ENCODE measurements around the gene EED.
A peak's percentile ranks its signal among the peaks of the same experiment; 100 is the strongest.

EED gene, protein sequence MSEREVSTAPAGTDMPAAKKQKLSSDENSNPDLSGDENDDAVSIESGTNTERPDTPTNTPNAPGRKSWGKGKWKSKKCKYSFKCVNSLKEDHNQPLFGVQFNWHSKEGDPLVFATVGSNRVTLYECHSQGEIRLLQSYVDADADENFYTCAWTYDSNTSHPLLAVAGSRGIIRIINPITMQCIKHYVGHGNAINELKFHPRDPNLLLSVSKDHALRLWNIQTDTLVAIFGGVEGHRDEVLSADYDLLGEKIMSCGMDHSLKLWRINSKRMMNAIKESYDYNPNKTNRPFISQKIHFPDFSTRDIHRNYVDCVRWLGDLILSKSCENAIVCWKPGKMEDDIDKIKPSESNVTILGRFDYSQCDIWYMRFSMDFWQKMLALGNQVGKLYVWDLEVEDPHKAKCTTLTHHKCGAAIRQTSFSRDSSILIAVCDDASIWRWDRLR

DNA sequence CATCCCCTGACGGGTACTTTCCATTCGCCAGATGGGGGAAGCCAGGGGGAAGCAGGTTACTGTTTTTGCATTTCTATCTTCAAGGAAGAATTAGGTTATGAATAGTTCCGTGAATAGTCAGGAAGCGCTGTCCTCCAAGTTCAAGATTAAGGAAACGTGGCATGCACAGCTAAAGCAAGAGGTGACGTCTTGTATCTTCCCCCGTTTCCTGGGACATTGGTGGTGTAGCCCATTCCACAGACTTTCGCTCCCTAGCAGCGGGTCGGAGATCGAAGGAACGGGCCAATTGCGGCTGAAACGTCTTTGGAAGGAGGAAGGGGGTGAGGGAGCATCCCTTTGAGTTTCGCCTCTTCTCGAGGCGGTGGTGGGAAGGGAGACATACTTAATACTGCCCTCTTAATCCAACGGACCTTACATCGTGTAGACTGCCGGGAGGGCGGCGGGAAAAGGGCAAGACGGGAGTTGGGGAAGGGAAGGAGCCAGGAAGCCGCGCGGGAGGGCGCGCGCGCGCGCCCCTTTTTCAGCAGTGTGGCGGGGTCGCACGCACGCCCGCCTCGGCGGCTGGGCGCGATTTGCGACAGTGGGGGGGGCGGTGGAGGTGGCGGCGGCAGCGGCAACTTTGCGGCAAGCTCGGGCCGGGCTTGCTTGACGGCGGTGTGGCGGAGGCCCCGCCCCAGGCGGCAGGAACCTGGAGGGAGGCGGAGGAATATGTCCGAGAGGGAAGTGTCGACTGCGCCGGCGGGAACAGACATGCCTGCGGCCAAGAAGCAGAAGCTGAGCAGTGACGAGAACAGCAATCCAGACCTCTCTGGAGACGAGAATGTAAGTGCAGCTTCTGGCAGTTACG lies at the start of gene EED:
TSS of gene EED (plus strand) at position 232 of the 847 bp plus-strand sequence. CDS start at position 709, 477 bp downstream.
- peak; percentile 92 for DNase-seq

DNA sequence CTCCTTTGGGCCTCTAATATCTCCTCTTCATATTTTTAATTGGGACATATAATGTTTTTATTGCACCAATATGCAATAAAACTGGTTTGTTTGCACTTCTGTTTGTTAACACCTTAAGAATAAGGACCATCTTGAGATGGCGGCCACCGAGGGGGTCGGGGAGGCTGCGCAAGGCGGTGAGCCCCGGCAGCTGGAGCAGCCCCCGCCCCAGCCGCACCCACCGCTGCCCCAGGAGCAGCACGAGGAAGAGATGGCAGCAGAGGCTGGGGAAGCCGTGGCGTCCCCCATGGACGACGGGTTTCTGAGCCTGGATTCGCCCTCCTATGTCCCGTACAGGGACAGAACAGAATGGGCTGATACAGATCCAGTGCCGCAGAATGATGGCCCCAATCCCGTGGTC lies 49.6 kb upstream of the EED start:
- no peak for DNase-seq

DNA sequence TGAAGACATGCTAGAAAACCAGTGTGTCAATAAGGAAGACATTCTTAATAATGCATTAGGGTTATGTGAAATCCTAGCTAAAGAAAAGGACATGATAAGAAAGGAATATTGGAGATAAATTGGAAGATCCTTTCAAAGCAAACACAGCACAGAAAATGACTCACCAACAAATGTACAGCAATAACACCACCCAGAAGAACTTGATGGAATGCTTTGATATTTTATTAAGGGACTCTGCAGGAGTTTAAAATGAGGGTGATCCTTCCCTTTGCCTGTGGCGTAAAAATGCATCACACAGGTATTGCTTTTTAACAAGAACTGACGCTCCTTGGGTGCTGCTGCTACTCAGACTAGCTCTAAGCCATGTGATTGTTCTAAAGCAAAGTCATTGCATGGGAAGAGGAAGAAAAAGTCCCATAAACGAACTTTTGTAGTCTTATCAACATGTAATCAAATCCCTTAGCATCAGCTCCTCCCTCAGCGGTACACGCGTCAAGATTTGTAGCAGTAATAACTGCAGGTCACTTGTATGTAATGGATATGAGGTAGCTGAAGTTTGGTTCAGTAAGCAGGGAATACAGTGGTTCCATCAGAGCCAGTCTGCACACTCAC lies 48.4 kb upstream of the EED start:
- DNase-seq = no peak

DNA sequence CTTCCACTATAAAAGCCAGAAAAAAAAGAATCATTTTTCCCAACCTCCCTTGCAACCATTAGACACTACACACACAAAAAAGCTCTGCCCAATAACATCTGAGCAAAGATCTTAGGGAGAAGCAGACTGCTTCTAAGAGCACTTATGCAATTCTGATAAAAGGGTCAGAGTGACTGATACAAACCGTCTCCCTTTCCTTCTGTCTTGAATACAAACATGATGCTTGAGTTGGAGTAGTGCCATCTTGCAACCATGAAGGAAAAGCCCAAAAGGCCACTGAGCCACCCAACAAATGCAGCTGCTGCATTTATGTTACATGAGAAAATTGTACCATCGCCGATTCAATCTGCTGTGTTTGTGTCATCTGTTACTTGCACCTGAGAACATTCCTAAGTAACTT lies 47.6 kb upstream of the EED start:
- DNase-seq = no peak

DNA sequence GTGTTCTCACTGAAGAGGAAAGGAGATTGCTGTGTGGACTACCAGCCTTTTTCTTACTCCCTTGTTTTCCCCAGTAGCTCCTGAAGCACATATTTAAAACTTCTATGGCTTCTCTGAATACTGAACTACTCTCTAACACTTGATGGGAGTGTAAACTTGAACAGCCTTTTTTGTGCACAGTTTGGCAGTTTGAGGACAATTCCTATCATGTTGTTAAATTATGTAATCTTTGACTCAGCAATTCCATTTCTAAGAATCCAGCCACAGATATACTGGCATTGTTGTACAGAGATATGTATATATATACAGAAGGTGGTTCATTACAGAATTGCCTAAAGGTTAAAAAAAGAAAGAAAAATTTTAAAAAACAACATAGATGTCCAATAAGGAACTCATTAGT lies 47.1 kb upstream of the EED start:
- DNase-seq = no peak

DNA sequence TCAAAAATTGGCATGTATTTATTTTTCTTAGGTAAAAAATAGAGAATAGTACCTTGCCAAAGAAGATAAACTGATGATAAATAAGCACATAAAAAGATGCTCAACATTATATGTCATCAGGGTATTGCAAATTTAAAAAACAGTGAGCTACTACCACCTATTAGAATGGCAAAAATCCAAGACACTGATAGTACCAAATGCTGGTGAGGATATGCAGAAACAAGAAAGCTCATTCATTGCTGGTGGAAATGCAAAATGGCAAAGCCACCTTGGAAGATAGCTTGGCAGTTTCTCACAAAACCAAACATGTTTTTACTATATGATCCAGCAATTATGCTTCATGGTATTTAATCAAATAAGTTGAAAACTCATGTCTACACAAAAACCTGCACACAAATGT lies 46.4 kb upstream of the EED start:
- no peak for DNase-seq

DNA sequence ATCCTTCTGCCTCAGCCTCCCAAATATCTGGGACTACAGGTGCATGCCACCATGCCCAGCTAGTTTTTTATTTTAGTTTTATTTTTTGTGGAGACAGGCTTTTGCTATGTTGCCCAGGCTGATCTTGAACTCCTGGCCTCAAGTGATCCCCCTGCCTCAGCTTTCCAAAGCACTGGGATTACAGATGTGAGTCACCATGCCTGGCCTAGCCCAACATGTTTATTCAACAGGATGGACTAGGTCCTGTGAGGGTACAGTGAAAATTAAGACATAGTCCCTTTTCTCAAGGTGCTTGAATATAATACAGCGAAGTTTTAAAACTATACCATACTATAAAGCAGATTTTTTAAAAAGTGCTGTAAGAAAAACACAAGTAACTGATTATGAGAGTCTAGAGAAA lies 45.2 kb upstream of the EED start:
- no peak for DNase-seq

DNA sequence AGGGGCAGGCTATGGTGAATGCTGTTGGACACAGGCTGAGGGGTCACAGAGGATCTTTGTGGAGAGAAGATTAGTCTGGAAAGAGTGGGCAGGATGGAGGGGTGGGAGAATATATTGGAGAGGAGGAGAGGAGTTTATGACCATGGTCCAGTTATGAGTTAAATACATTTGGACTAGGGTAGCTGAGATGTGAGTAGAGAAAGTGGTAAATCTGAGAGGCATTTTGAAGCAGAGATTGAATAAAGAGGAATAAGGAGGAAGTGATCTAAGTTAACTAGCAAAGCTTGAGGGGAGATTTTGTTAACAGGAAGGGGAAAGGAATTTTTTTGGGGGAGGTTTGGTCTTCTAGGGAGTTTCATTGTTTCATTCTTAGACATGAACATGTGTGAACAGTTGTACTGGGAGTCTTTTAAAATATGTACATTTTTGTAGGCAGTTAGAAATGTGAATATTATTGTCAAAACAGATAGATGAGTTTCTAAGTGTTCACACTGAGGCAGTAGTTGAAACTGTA lies 43.1 kb upstream of the EED start:
- no peak for DNase-seq

DNA sequence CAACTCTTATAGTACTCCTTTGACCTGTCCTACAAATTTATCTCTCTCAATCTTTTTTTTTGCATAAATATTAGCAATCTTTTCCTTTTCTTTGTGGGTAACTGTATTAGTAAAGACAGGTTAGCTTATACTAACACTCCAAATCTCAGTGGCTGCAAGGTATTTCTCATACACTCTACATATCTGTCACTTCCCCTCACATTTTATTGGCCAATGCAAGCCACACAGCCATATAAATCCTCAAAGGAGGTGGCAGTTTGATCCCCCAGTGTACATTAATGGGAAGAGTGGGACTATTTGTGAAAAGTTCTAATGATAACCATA lies 42.6 kb upstream of the EED start:
- no peak for DNase-seq

DNA sequence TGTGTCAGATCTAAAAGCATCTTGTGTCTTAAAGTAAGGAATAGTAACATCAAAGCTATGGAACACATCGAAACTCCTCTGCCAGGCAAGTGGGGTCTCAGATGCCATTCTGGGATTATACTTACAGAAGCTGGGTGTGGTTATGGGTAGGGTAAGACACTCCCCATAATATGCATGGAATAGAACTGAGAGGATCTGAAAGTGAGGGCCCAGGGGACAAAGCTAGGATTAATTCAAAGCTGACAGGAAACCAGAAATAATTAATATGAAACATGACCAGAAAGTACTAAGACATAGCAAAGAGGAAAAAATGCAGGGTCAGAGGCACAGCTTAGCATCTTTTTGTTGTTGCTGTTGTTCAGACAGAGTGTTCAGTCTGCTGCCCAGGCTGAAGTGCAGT lies 40.2 kb upstream of the EED start:
- no peak for DNase-seq

DNA sequence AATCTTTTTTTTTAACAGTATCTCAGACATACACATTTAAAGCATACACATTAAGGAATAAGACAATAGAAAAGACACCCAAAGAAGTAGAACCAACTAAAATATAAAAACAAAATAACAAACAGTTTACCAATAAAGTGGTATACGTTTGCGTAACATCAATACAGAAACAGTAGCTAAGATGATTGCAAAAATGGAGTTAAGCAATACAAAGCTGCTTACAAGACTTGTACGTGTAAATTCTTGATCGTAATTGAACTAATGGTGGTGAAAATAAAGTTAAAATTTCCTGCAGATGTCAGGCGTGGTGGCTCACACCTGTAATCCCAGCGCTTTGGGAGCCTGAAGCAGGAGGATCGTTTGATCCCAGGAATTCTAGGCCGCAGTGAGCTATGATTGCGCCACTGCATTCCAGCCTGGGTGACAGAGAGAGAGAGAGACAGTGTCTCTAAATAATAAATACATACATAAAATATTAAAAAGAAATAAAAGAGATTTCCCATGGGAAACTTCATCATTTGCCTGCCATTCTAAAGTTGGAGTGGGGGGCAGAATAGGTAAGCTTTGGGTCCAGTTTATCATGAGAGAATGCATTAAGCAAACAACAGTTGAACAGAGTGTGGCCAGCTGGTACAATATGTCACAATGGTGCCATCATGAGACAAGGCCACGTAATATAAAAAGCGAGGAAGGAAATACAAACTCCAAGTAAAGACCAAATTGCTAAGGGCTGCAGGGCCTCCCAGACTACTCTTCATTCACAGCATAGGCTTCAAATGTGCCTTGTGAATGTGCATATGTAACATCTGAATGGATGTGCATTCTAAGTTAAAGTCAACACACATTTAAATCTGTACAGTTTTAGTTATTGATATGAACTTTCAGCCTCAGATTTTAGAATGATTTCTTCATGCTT lies 38.9 kb upstream of the EED start:
- no peak for DNase-seq

DNA sequence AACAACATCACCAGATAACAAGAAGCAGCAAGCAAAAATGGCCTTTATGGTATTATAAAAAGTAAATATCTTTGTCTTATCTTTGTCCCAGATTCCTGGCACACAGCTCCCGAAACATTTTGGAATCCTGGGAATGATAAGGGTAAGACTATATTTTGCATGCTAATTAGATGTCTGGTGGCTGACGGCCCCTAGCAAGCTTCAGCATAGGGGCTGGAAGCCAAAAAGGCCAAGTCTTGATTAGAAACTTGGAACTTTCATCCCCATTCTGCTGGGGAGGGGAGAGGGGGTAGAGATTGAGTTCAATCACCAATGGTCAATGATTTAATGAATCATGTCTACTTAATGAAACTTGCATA lies 38.2 kb upstream of the EED start:
- no peak for DNase-seq

DNA sequence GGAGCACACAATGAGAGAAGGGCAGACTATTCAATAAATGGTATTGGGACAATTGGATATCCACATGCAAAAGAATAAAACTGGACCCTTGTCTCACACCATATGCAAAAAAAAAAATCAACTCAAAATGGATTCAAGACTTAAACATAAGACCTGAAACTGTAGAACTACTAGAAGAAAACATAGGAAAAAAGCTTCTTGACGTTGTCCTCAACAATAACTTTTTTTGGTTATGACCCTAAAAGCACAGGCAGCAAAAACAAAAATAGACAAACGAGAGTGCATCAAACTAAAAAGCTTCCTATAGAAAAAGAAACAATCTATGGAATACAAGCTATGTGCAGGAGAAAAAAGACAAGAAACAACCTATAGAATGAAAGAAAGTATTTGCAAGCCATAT lies 37.1 kb upstream of the EED start:
- no peak for DNase-seq

DNA sequence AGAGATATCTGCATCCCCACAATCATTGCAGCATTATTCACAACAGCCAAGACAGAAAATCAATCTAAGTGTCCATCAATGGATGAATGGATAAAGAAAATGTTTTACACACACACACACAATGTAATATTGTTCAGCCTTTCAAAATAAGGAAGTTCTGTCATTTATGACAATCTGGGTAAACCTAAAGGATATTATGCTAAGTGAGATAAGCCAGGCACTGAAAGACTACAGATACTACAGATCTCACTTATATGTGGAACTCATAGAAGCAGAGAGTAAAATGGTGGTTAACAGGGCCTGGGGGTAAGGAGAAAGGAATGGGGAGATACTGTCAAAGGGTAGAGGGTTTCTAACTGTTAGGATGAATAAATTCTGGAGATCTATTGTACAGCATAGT lies 36.0 kb upstream of the EED start:
- no peak for DNase-seq

DNA sequence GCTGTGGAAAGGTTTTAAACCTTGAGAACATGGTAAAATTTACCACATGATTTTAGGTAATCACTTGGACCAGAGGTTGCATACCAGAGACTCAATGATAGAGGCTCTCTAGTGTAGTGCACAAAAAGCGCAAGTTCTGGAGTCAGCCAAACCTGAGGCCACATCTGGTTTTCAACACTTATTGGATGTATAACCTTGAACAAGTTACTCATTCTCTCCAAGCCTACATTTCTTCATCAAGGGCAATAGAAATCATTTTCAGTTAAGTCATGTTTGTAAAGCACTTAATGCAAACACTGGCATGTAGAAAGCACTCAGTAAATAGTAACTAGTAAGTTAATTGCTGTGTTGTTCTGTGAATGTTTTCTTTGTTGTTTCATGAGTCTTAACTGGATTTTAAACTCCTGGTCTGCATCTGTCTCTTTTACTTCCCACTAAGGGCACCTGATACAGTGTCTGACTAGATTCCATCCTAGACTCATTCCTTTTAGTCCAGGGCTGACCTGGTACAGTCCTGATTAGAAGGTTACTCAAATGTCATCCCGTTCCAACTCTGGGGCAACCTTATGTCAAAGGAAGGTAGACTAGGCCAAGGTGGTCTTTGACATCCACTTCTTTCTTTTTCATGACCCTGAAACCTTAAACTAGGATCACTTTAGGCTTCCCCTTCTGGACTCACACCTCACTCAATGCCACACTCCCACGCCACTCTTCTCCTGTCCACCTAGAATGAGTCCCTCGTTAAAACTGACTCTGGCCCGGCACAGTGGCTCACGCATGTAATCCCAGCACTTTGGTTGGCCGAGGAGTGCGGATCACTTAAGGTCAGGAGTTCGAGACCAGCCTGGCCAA lies 34.5 kb upstream of the EED start:
- no peak for DNase-seq

DNA sequence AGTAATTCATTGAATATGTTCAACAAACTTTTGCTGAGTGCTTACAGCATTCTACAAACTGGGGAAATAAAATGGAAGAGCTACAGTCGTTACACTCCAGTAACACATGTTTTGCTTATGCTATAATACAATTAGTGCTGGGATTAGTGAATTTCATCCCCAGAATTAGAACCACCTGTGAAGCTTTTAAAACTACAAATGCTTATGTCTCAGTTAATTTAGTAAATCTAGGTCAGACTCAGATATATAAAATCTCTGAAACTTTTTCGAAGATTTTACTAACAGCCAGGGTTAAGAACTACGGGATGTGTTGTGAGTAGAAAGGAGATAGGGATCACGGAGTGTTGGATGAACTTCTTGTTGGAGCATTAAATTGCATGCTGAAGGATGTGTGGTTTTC lies 33.7 kb upstream of the EED start:
- no peak for DNase-seq

DNA sequence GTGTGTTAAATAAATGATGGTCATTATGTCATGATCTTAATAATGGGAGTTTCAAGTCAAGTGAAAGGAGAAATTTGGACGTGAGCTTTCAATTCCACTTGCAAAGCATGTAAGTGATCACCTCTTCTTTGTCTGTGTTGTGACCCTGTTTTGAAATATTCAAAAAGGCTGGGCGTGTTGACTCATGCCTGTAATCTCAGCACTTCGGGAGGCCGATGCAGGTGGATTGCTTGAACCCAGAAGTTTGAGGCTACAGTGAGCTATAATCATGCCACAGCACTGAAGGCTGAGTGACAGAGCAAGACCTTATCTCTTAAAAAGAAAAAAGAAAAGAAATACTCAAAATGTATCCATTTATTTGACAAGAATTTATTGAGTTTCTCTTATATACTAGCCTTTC lies 32.9 kb upstream of the EED start:
- no peak for DNase-seq

DNA sequence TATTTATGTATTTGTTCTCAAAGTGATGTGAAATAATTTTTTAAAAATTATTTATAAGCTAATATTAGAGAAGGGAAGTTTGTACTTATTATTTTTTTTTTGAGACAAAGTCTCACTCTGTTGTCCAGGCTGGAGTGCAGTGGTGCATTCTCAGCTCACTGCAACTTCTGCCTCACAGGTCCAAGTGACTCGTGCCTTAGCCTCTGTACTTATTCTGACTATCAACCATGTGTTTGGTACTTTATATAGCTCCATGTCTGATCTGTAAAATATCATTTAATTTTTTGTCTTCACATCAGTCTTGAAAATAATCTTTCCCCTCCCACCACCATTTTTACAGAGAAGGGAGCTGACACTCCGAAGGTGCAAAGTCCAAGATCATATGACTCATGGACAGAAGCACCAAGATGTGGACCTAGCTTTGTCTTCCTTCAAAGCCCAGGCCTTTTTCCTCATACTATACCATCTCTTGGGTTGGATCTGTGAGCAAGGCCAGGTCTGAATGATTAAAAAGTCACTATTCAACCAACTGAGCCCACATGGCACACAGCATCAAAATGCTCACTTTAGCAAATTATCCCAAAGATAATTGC lies 32.4 kb upstream of the EED start:
- no peak for DNase-seq

DNA sequence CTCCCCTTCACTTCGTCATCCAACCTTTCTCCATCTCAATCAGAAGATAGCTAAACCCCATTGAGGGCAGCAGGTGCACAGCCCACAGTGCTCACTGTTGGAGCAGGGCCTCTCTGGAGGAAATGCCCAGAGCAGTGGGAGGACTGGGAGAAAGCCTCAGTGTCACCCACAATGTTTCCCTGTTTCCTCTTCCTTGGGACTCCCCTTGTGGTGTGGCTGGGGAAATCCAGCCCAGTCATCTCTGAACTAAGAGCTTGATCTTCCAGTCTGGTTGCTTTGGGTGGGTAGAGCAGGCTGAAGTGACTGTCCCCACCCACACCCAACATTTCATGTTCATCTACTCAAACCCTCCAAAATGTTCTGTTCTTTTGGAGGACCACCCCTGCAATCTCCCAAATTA lies 29.8 kb upstream of the EED start:
- no peak for DNase-seq

DNA sequence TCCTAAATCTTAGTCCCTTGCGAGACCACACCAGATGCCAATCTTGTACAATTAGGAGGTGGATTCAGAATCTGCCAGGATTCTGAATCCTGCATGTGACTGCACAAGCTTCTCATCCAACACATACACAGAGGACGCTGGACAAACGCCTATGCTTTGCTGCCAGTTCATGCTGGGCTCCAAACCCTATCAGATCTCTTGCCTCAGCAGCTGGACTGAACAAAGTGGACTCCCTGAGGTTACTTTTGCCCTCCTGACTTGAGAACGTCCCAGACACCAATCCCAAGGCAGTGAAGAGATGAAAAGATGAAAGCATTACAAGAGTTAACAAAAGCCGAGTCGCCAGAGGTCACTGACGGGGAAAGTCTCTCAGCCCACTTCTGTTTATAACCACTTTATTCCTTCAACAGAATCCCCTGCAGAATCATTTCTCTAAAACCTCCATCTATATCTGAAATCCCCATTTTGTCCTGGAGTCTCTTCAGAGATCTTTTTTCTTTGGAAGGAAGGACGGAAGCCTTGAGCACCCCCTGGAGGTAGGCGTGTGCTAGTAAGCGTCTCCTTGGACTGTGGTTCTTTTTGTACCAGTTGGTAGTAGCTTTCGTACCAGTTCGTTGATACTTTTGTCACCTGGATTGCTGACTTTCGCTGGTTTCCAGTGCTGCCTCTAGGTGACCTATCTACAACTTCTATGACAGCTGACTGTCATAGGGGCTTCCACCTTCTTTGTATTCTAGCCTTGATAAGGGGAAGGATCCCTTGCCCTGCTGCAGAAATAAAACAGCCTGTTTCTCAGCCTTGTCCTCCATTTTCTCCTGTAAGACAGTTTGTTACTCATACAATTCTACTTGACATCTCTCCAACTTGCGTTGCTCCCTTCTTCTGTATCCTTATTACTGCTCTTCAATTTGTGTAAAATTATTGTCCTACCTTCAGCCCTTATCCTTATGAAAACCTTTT lies 26.1 kb upstream of the EED start:
- peak; percentile 52 for DNase-seq
